Stimulated activated memory B cell treated with anti-CD40 and anti-IgM and Interleukin-4, amounts not matched to agents 10 μg/mL and 1 μg/mL and 100 μg/mL, for 72 hours (primary cell): ENCODE results near the gene LAMA2.

Experiments
- ATAC-seq: fragments of 150-1000 bp; cut with Tn5 transposase; 2 replicates; pipeline ENCODE4 v1.10.0; 2021
- H3K27ac Mint-ChIP-seq: one replicate; pipeline ENCODE4 v1.8.0; 2022; ENCODE audit warnings: mild to moderate bottlenecking, mixed read lengths
- H3K27me3 Mint-ChIP-seq: one replicate; pipeline ENCODE4 v1.8.0; 2022; ENCODE audit warnings: mixed read lengths
- H3K36me3 Mint-ChIP-seq: one replicate; pipeline ENCODE4 v1.8.0; 2022; ENCODE audit warnings: mixed read lengths
- H3K4me1 Mint-ChIP-seq: one replicate; pipeline ENCODE4 v1.8.0; 2022; ENCODE audit warnings: mixed read lengths
- H3K4me3 Mint-ChIP-seq: one replicate; pipeline ENCODE4 v1.8.0; 2022; ENCODE audit warnings: mild to moderate bottlenecking, moderate library complexity, mixed read lengths
- H3K9me3 Mint-ChIP-seq: one replicate; pipeline ENCODE4 v1.8.0; 2022; ENCODE audit warnings: mixed read lengths

The LAMA2 gene

DNA sequence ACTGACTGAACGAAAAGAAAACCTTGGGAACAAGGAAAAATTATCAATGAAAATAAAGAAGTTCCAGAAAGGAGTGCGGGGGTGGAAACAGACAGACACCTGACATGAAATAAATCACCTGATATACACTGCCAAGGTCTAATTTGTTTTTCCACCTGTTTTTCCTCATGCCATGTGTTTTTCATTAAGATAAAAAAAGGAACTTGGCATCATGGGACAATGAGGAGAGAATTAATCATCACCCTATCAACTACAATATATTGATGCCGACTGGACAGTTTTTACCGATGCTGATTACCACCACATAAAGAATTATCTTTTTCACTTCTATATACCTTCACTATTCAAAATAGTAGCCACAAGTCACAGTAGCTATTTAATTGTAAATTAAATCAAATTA, 593.9 kb downstream of the LAMA2 start:
- H3K9me3 Mint-ChIP-seq, result no peaks in the 10 kb centered on the region
- H3K36me3 Mint-ChIP-seq, result no peaks in the 10 kb centered on the region
- H3K4me3 Mint-ChIP-seq, result no peak overlapping the region
- H3K27me3 Mint-ChIP-seq, result peaks cover 8% of the 10 kb centered on the region
- no peak overlapping the region for H3K27ac Mint-ChIP-seq
- H3K4me1 Mint-ChIP-seq, result no peaks in the 10 kb centered on the region
- ATAC-seq, result no peak

DNA sequence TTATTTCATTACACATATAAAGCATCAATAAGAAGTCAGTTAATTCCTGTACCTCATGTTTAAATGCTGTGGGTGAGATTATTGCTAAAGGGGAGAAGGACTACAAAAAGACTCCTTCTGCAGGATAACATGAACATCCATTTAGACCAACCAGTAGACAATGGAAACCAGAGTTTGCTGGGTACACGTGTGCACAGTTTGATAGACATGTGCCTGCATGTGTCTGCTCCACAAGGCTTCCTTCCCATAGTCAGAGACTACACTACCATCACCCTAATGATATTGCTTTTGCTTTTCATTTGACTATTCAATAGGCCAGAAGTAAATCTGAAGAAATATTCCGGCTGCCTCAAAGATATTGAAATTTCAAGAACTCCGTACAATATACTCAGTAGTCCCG, 595.4 kb downstream of the LAMA2 start:
- ATAC-seq, result no peak
- Mint-ChIP-seq H3K9me3 (no peaks in the 10 kb centered on the region), H3K36me3 (no peaks in the 10 kb centered on the region), H3K27me3 (peaks cover 8% of the 10 kb centered on the region), H3K4me1 (no peaks in the 10 kb centered on the region), H3K27ac (no peak overlapping the region), H3K4me3 (no peak overlapping the region)

DNA sequence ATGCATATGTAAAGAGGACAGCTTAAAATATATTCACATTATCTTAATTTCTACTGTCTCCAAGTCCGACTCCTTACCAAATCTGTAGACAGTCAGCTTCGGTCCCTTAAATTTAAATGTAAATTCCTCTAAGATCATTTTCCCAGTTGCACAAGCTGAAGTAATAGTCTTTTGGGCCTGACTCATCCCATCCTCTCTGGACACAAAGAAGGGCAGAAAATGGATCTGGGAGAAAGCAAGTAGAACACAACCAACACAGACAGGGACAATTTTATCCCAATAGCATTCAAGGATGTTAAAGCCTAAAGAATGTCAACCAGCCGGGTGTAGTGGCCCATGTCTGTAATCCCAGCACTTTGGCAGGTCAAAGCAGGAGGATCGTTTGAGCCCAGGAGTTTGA, 598.8 kb downstream of the LAMA2 start:
- H3K4me1 Mint-ChIP-seq, result no peaks in the 10 kb centered on the region
- H3K4me3 Mint-ChIP-seq, result no peak overlapping the region
- no peak for ATAC-seq
- H3K36me3 Mint-ChIP-seq, result no peaks in the 10 kb centered on the region
- no peak overlapping the region for H3K27ac Mint-ChIP-seq
- H3K27me3 Mint-ChIP-seq, result peaks cover 8% of the 10 kb centered on the region
- no peaks in the 10 kb centered on the region for H3K9me3 Mint-ChIP-seq

DNA sequence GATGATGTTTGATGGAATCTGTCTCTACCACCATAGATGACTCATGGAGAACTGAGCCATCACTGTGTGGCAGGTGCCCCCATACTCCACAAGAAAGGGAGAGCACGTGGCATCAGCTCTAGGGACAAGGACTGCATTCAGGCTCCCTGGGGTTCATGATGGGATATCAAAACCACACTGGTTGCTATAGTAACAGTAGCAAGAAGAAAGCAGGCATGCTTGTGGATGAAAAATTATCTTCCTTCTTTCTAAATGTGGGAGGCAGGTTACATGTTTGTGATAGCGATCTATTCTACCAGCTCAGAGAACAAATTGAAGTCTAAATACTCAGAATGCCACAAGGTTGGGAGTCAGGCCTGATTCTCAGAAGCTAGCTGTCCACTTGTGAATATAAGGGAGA, 602.8 kb downstream of the LAMA2 start:
- peaks cover 18% of the 10 kb centered on the region for H3K4me1 Mint-ChIP-seq
- no peaks in the 10 kb centered on the region for H3K36me3 Mint-ChIP-seq
- no peak overlapping the region for H3K4me3 Mint-ChIP-seq
- no peak for ATAC-seq
- no peak overlapping the region for H3K27ac Mint-ChIP-seq
- H3K27me3 Mint-ChIP-seq, result no peaks in the 10 kb centered on the region
- no peaks in the 10 kb centered on the region for H3K9me3 Mint-ChIP-seq

DNA sequence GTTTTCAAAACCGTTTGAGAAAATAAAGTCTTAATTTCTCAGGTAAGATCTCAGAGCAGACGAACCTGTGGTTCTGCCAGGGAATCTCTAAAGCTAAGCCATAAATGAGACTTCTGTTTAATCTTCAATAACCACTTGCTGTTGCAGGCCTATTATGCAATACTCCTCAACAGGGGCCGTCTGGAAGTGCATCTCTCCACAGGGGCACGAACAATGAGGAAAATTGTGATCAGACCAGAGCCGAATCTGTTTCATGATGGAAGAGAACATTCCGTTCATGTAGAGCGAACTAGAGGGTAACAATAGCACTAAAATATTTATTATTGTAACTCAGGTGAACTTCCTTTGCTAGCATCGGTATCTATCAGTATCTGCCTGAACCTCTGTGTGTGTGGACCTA, 603.4 kb downstream of the LAMA2 start:
- Mint-ChIP-seq H3K27me3 (no peaks in the 10 kb centered on the region), H3K4me1 (peaks cover 24% of the 10 kb centered on the region), H3K27ac (no peak overlapping the region), H3K4me3 (no peak overlapping the region), H3K36me3 (no peaks in the 10 kb centered on the region), H3K9me3 (no peaks in the 10 kb centered on the region)
- no peak for ATAC-seq

DNA sequence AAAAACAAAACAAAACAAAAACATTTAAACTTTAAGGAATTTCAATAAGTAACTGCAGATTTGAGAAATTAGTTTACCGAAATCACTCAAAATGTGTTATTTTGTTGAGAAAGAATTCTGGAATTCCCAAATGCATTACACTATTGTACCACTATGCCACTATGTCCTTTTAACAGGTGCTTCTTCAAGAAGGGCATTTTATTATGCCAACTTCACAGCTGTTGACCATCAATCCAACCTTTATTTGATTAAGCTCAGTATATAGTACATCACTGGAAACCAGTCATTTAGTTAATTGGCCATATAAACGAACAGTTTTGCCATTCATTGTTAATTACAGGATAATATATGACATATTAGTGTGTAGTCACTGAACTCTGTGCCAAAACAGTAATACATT, 605.4 kb downstream of the LAMA2 start:
- Mint-ChIP-seq H3K4me1 (peaks cover 26% of the 10 kb centered on the region), H3K4me3 (no peak overlapping the region), H3K27me3 (no peaks in the 10 kb centered on the region), H3K36me3 (no peaks in the 10 kb centered on the region), H3K27ac (no peak overlapping the region), H3K9me3 (no peaks in the 10 kb centered on the region)
- no peak for ATAC-seq

DNA sequence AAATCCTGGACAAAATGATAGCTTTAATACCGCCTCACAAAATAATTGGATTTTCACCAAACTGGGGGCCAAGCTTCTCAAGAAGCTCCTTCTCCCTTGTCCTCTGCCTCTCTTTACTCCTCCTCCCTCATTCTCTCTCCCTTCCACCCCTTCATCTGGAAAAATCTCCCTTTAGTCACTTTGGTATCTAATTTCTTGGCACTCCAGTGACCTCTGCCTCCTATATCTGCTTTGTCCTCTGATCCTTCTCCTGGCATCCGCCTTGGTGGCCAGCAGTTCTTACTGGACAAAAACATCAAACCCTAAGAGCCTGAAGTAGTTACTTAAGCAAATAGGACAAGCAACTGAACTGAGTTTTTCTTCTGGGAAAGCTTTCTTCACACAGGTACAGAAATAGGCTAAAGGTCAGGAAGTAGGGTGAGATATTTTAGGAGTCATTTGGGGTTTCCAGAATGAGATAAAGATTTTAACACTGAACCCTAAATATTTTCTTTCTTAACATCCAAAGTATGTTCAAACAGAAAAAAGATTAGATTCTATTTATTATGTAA, 606.4 kb downstream of the LAMA2 start:
- ATAC-seq, result no peak
- Mint-ChIP-seq H3K9me3 (no peaks in the 10 kb centered on the region), H3K27ac (peak overlapping the region; percentile 97), H3K4me1 (peaks cover 26% of the 10 kb centered on the region), H3K4me3 (no peak overlapping the region), H3K27me3 (no peaks in the 10 kb centered on the region), H3K36me3 (no peaks in the 10 kb centered on the region)

DNA sequence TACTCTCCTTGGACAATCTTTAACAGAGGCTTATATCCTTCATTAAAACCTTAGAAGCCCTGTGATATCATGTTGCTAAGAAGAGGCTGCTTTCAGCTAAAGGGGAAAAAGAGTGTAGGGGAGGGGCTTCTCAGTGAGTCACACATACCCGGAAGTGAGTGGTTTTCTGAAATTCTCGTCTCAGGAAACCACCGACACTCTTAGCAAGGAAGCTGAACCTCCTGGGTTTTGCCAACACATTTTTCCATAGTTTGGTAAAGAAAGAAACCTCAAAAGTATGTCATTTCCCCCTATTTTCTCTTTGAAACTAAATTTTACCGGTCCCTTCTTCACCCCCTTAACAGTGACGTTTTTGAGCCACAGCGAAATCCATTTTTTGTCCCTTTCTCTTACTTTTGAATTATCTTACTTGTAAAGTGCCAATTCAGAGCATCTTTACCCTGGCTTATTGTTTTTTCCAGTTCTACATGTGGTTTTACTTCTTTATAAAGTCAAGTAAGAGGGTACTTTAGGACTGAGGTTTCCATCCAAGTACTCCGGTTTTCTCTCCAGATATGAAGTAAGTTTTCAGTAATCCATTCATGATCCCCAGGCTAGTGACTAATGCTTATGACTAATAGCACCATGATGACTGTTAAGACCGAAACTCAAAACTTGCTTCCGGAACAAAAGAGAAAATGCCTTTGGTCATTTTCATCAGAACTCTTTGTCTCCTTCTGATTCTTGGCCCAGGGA, 607.8 kb downstream of the LAMA2 start:
- peaks cover 26% of the 10 kb centered on the region for H3K4me1 Mint-ChIP-seq
- H3K36me3 Mint-ChIP-seq, result no peaks in the 10 kb centered on the region
- no peaks in the 10 kb centered on the region for H3K9me3 Mint-ChIP-seq
- peak overlapping the region; percentile 97 for H3K27ac Mint-ChIP-seq
- peak; percentile 90 for ATAC-seq
- peak overlapping the region; percentile 79 for H3K4me3 Mint-ChIP-seq
- H3K27me3 Mint-ChIP-seq, result no peaks in the 10 kb centered on the region

DNA sequence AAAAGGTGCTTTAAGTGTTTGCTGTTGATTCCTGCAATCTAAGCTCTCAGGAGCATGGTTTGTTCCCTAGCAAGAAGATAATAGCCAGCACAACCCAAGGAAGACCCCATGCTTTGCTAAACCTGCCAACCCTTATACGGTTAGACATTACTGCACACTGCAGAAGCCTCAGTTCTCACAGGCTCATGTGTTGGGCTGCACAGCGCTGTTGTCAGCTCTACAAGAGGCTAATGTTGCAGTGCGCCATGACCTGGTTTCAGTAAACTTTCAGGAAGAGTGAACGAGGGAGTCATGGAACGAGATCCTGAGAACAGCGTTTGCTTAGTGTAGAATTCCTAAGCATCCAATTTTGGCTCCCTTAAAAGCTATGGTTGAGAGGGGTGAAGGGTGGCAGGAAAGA, 608.5 kb downstream of the LAMA2 start:
- H3K27me3 Mint-ChIP-seq, result no peaks in the 10 kb centered on the region
- H3K4me1 Mint-ChIP-seq, result peaks cover 26% of the 10 kb centered on the region
- peak overlapping the region; percentile 97 for H3K27ac Mint-ChIP-seq
- ATAC-seq, result peak; percentile 3
- no peaks in the 10 kb centered on the region for H3K36me3 Mint-ChIP-seq
- no peak overlapping the region for H3K4me3 Mint-ChIP-seq
- no peaks in the 10 kb centered on the region for H3K9me3 Mint-ChIP-seq

DNA sequence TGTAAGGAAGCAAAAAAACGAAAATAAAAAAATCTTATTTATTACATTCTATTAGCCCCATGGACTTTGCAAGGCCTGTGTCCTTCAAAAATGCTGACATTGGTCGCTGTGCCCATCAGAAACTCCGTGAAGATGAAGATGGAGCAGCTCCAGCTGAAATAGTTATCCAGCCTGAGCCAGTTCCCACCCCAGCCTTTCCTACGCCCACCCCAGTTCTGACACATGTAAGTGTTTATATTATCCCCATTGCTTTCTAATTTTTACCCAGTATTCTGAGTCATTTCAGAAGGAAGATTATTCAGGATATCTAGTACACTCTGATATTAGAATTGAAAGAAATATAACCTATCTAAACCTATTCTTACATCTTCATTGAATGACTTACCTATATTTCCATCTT, 609.3 kb downstream of the LAMA2 start:
- H3K36me3 Mint-ChIP-seq, result no peaks in the 10 kb centered on the region
- no peaks in the 10 kb centered on the region for H3K27me3 Mint-ChIP-seq
- ATAC-seq, result no peak
- H3K4me1 Mint-ChIP-seq, result peaks cover 26% of the 10 kb centered on the region
- no peak overlapping the region for H3K4me3 Mint-ChIP-seq
- no peaks in the 10 kb centered on the region for H3K9me3 Mint-ChIP-seq
- peak overlapping the region; percentile 97 for H3K27ac Mint-ChIP-seq

DNA sequence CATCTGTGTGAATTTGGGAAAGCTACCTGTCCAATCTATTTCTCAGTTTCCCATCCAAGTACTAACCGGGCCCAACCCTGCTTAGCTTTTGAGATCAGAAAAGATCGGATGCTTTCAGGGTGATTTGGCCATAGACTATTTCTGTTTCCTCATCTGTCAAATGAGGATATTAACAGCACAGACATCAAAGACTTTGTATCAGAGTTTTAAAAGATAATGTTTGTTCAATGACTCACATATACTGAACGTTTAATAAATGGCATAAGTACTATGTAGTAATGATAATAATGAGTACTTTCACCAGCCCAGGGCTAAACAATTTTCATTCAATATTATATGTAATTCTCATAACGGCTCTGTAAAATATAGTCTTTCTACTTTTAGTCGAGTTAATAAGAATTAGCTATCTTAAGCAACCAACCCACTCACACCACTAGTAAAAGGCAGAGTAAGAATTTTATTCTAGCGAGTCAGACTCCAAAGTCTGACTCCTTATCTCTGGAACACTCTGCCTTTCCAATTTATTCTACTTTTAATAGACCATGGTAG, 610.5 kb downstream of the LAMA2 start:
- no peak for ATAC-seq
- no peak overlapping the region for H3K4me3 Mint-ChIP-seq
- peaks cover 26% of the 10 kb centered on the region for H3K4me1 Mint-ChIP-seq
- H3K27me3 Mint-ChIP-seq, result no peaks in the 10 kb centered on the region
- no peaks in the 10 kb centered on the region for H3K9me3 Mint-ChIP-seq
- no peaks in the 10 kb centered on the region for H3K36me3 Mint-ChIP-seq
- H3K27ac Mint-ChIP-seq, result no peak overlapping the region

DNA sequence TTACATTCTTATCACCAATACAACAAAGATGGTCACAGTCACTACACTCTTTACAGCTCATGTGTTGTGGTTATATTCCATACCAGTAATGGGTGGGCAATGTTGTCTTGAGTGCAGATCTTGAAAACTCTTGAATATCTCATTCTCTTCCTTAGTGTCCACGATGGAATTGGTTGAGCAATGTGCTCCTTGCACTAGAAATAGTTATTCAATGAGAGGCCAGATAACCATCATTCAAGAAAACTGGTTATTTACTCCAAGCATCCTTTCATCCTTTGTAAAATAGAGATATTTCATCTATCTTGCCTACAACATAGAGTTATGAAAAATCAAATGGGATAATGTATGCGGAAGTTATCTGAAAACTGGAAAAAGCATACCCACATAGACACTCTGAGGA, 611.2 kb downstream of the LAMA2 start:
- peaks cover 27% of the 10 kb centered on the region for H3K4me1 Mint-ChIP-seq
- no peaks in the 10 kb centered on the region for H3K27me3 Mint-ChIP-seq
- H3K9me3 Mint-ChIP-seq, result no peaks in the 10 kb centered on the region
- H3K27ac Mint-ChIP-seq, result no peak overlapping the region
- no peak for ATAC-seq
- H3K36me3 Mint-ChIP-seq, result no peaks in the 10 kb centered on the region
- no peak overlapping the region for H3K4me3 Mint-ChIP-seq

DNA sequence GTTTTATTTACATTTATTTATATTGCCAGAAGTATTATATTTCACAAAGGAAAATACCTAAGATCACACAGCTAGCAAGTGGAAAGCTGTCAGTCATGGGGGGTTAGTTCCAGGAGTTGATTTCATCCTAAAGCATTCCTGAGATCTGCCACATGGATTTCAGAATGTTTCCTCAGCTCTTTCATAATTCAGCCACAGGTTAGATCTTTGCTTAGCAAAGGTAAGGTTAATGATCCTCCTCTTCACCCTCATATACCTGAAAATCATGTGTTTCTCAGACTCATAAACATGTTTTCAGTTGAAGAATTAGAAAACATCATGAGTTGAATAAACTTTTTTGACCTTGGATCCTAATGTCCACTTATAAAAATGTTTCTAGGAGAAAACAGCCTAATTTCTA, 611.6 kb downstream of the LAMA2 start:
- Mint-ChIP-seq H3K4me3 (no peak overlapping the region), H3K27me3 (no peaks in the 10 kb centered on the region), H3K4me1 (peaks cover 27% of the 10 kb centered on the region), H3K36me3 (no peaks in the 10 kb centered on the region), H3K27ac (no peak overlapping the region), H3K9me3 (no peaks in the 10 kb centered on the region)
- ATAC-seq, result no peak

DNA sequence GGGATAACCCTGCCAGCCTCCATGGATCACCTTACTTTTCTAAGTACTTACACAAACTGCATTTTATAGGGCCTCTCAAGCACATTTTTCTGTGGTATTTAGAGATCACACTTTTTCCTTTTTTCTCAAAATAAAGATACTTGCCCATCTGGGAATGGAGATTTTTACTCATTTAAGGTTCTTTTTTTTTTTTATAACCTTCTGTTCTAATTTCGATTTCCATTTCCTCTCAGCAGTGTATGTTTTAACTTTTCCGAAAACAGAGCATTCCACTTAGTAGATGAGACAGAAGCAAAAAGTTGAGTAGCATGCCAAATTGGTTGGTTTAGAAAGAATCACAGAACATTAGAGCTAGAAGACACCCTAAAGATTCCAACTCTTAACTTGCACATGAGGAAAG, 612.7 kb downstream of the LAMA2 start:
- no peak for ATAC-seq
- peaks cover 19% of the 10 kb centered on the region for H3K4me1 Mint-ChIP-seq
- H3K9me3 Mint-ChIP-seq, result no peaks in the 10 kb centered on the region
- no peak overlapping the region for H3K27ac Mint-ChIP-seq
- no peaks in the 10 kb centered on the region for H3K36me3 Mint-ChIP-seq
- no peaks in the 10 kb centered on the region for H3K27me3 Mint-ChIP-seq
- H3K4me3 Mint-ChIP-seq, result no peak overlapping the region

DNA sequence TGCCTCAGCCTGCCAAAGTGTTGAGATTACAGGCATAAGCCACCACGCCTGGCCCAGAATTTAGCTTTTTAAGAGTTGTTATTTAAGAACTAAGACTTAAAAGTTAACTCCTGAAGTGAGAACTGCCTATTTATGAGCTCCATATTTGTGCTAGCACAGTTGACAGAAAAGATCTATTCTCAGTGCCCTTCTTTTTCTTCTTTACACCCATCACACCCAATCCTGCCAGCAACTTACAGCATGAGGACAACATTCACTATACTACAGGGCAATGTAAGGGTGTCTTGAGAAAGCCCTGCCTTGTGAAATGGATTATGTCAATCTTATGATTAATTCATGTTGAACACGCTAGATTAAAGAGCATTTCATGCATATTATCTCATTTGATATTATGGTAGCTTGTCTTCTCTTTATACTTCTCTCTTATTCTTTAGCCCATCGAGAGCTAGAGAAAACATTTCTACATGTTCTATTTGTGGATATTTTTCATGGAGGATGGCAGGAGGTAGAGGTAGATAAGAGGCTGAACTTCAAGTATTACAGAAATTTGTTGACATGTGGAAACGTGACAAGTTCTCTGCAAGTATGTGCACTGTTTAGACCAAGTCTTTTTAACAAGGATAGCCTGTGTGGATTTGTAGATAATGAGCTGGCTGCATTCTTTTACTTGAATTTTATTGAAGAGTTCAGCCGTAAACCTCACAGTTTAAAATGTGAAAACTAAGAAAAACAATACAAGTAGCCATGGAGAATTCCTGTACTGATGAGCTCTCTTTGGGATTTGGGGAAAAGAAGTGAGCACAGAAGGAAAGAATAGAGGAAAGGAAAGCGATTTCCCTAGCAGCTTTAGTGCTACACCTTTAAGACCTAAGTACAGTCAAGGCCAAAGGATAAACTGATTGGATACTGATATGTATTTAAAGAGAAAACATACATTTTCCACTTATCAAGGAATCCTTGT, 614.8 kb downstream of the LAMA2 start:
- Mint-ChIP-seq H3K27ac (no peak overlapping the region), H3K4me1 (peaks cover 17% of the 10 kb centered on the region), H3K36me3 (no peaks in the 10 kb centered on the region), H3K9me3 (no peaks in the 10 kb centered on the region), H3K27me3 (no peaks in the 10 kb centered on the region), H3K4me3 (no peak overlapping the region)
- ATAC-seq, result no peak
